Esophagus muscularis mucosa (tissue), 4 donors: ENCODE measurements around the gene MAPK8IP3. TPM values are rescaled to one million over a fixed set of nuclear protein-coding genes. Genes with fewer than 3 reads are reported as not detected.
"Not testable (repeated sequence)": the region's sequence is repeated elsewhere in the genome, so short reads cannot be mapped to it uniquely, and the experiment has no call there.

ENCODE experiments used
- DNase-seq: peaks from one replicate; pipeline ENCODE4 v3.0.0-alpha.2; 2017; ENCODE audit errors: extremely low spot score
- H3K27ac ChIP-seq, 4 donors: fragments of 200-600 bp; sonication (generic); replicated peaks in 1 of 4; 1 replicate in 3 of 4; 2 replicates in 1 of 4; pipeline ENCODE4 v1.5.1; 2016 to 2019; ENCODE audit warnings: mild to moderate bottlenecking in 1 of 4
- H3K27me3 ChIP-seq, 4 donors: fragments of 200-600 bp; sonication (generic); one replicate each; pipeline versions ENCODE4 v1.5.1 to v1.6.0; 2016 to 2019
- H3K36me3 ChIP-seq, 4 donors: fragments of 200-600 bp; sonication (generic); one replicate each; pipeline ENCODE4 v1.5.1; 2016 to 2019
- H3K4me1 ChIP-seq, 4 donors: fragments of 200-600 bp; sonication (generic); one replicate each; pipeline ENCODE4 v1.5.1; 2016 to 2019
- H3K4me3 ChIP-seq, 4 donors: fragments of 200-600 bp; sonication (generic); 1 replicate in 2 of 4; 2 replicates in 2 of 4; pipeline ENCODE4 v1.5.1; 2016 to 2019; ENCODE audit warnings: mild to moderate bottlenecking in 4 of 4, moderate library complexity in 1 of 4
- H3K9me3 ChIP-seq, 4 donors: fragments of 200-600 bp; sonication (generic); 1 replicate in 3 of 4; 2 replicates in 1 of 4; pipeline ENCODE4 v1.5.1; 2016 to 2019
- EP300 ChIP-seq: sonication (generic); formaldehyde crosslinking; IDR thresholded peaks from one replicate; pipeline ENCODE4 v1.6.1; 2017; ENCODE audit warnings: antibody characterized with exemption
- POLR2A ChIP-seq: fragments of 450-650 bp; IDR thresholded peaks from one replicate; pipeline ENCODE4 v1.6.1; 2017; ENCODE audit warnings: antibody characterized with exemption, moderate library complexity, mild to moderate bottlenecking, low read depth
- POLR2AphosphoS5 ChIP-seq, 2 donors: sonication (generic); formaldehyde crosslinking; IDR thresholded peaks; one replicate each; pipeline ENCODE4 v1.6.1; 2017; ENCODE audit warnings: antibody characterized with exemption in 2 of 2
- WGBS: methylation state at CpG from one replicate; pipeline ENCODE4 v1.1.5; 2018; 5-methylcytosine and 5-hydroxymethylcytosine counted together
- intact Hi-C: fragments of 100-400 bp; cut with DNase I; formaldehyde crosslinking; loops from one replicate; pipeline ENCODE4 v1.15.1; 2023
- total RNA-seq, 4 donors: library from RNA; depleted of rRNA; stranded (reverse); fragments of >200 nt; gene quantifications; one replicate each; pipeline versions ENCODE4 v1.1.0 to v1.2.1, GENCODE V29; 2016
- TF ChIP-seq, protein P1 (sequence below), 3 experiments: fragments of 200-600 bp in 2 of 3; fragments of 450-650 bp in 1 of 3; sonication (generic) in 2 of 3; IDR thresholded peaks; one replicate each; pipeline ENCODE4 v1.5.1; 2017 to 2019; ENCODE audit warnings: antibody characterized with exemption in 3 of 3, mild to moderate bottlenecking in 2 of 3, moderate library complexity in 1 of 3

Gene MAPK8IP3
- total RNA-seq, 4 donors from 2014 or later = 21.5 to 36.2 (median 28.5) TPM

DNA sequence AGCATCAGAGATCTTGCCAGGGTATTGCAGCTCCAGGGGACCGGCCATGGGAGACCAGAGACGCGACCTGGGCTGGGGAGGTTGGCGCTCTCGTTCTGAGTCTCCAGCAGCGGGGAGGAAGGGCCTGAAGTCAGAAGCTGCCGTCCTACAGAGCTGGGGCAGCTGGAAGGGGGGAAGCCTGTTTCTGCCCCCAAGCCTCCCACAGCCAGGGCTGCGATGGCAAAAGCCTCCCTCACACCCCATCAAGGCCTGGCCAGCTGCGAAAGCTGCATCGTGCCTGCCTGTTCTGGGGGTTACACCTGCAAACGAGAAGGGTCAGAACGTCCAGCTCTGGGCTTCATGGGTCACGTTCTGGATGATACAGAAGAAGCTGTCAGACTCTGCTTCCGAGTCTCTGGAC lies 26.1 kb downstream of the MAPK8IP3 start:
- H3K27me3 ChIP-seq = no peaks in the 10 kb centered on the region
- WGBS = 88% methylated on average over 11 of the region's 14 CpGs
- DNase-seq = no peak
- no peak overlapping the region for H3K27ac ChIP-seq
- no peak for TF ChIP-seq POLR2A
- no peak overlapping the region for H3K4me3 ChIP-seq
- H3K9me3 ChIP-seq = no peaks in the 10 kb centered on the region
- no peaks in the 10 kb centered on the region for H3K4me1 ChIP-seq
- intact Hi-C loops = no loop called here
- peaks cover 35 to 77% (median 74%) of the 10 kb centered on the region in 4 donors for H3K36me3 ChIP-seq

DNA sequence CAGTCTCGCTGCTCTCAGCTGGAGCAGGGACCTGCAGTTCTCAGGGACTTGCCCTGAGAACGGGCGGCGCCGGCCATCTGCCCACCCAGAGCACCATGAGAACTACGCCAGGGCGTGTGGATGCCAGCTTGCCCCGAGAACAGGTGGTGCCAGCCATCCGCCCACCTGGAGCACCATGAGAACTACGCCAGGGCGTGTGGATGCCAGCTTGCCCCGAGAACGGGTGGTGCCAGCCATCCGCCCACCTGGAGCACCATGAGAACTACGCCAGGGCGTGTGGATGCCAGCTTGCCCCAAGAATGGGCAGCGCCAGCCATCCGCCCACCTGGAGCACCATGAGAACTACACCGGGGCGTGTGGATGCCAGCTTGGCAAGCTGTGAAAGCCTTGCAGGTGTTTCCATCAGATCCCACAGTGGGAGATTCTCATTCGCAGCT lies 26.6 kb downstream of the MAPK8IP3 start:
- H3K27me3 ChIP-seq, H3K4me1 ChIP-seq, H3K4me3 ChIP-seq, H3K27ac ChIP-seq, intact Hi-C loops, H3K9me3 ChIP-seq, DNase-seq: not testable (repeated sequence)
- peaks cover 35 to 75% (median 70%) of the 10 kb centered on the region in 4 donors for H3K36me3 ChIP-seq
- 90% methylated on average over 7 of the region's 21 CpGs for WGBS

DNA sequence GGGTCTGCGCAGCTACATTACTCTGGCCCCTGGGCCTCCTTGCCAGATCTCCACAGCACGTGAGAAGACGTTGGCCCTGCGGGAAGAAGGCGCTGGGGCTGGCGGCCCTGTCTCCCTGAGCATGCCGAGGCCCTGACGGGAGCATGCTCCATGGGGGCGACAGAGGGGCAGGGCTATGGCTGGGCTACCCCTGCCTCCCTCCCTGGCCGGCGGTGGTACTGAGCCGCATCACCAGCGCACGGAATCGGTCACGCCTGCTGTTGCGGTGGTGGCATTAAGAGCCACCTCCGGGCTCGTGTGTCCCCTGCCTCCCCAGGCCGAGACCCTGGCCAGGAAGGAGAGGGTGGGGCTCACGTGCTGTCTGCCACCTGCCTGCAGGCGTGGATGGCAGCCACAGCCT lies 28.1 kb downstream of the MAPK8IP3 start:
- peaks cover 27 to 59% (median 55%) of the 10 kb centered on the region in 4 donors for H3K36me3 ChIP-seq
- no peaks in the 10 kb centered on the region for H3K4me1 ChIP-seq
- H3K4me3 ChIP-seq = no peak overlapping the region
- intact Hi-C loops = no loop called here
- no peaks in the 10 kb centered on the region for H3K9me3 ChIP-seq
- DNase-seq = no peak
- H3K27ac ChIP-seq = no peak overlapping the region
- TF ChIP-seq EP300 (no peak), POLR2A (no peak), POLR2AphosphoS5 (IDR thresholded peaks at IDR 0.05) (no peak)
- TF ChIP-seq, protein P1, sequence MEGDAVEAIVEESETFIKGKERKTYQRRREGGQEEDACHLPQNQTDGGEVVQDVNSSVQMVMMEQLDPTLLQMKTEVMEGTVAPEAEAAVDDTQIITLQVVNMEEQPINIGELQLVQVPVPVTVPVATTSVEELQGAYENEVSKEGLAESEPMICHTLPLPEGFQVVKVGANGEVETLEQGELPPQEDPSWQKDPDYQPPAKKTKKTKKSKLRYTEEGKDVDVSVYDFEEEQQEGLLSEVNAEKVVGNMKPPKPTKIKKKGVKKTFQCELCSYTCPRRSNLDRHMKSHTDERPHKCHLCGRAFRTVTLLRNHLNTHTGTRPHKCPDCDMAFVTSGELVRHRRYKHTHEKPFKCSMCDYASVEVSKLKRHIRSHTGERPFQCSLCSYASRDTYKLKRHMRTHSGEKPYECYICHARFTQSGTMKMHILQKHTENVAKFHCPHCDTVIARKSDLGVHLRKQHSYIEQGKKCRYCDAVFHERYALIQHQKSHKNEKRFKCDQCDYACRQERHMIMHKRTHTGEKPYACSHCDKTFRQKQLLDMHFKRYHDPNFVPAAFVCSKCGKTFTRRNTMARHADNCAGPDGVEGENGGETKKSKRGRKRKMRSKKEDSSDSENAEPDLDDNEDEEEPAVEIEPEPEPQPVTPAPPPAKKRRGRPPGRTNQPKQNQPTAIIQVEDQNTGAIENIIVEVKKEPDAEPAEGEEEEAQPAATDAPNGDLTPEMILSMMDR (IDR thresholded peaks at IDR 0.05) = no peak
- no peaks in the 10 kb centered on the region for H3K27me3 ChIP-seq
- no CpG with 5 or more reads among the region's 22 CpGs for WGBS

DNA sequence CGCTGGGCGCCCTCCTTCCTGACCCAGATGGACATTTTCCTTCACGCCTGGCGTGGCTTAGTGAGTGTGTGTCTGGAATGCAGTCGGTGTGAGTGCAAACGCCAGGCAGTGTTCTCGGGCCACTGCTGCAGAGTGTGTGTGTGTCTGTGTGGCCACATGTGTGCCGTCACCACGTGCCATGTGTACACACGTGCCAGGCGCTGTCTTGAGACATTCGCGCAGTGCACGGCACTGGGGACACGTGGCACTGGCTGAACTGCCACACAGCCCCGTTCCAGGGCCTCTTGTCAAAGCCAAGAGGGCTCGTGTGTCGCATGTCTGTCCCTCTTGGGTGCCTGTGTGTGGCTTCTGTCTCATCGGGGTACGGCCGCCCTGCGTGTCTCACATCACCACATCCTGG lies 28.8 kb downstream of the MAPK8IP3 start:
- H3K27me3 ChIP-seq = no peaks in the 10 kb centered on the region
- no peak for DNase-seq
- WGBS = 98% methylated on average over 18 of the region's 22 CpGs
- H3K4me1 ChIP-seq = no peaks in the 10 kb centered on the region
- H3K27ac ChIP-seq = no peak overlapping the region
- peaks cover 20 to 52% (median 48%) of the 10 kb centered on the region in 4 donors for H3K36me3 ChIP-seq
- TF ChIP-seq EP300 (no peak), POLR2AphosphoS5 (IDR thresholded peaks at IDR 0.05) (no peak), POLR2A (no peak)
- TF ChIP-seq, protein P1 (IDR thresholded peaks at IDR 0.05) = no peak
- no peak overlapping the region for H3K4me3 ChIP-seq
- intact Hi-C loops = no loop called here
- H3K9me3 ChIP-seq = no peaks in the 10 kb centered on the region

DNA sequence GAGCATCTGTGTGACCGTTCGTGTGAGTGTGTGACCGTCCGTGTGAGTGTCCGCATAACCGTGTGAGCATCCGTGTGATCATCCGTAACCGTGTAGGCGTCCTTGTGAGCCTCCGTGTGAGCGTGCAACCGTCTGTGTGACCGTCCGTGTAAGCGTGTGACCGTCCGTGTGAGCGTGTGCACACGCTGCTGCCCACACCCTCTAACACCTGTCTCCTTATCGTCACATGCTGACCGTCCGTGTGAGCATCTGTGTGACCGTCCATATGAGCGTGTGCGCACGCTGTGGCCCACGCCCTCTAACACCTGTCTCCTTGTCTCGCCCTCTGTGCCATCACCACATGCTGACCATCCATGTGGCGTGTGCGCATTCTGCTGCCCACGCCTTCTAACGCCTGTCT lies 34.2 kb downstream of the MAPK8IP3 start:
- no peaks in the 10 kb centered on the region for H3K4me1 ChIP-seq
- no peak overlapping the region for H3K27ac ChIP-seq
- peaks cover 6 to 48% (median 41%) of the 10 kb centered on the region in 4 donors for H3K36me3 ChIP-seq
- no peaks in the 10 kb centered on the region for H3K9me3 ChIP-seq
- no peak overlapping the region for H3K4me3 ChIP-seq
- 94% methylated on average over 33 of the region's 33 CpGs for WGBS
- no peaks in the 10 kb centered on the region for H3K27me3 ChIP-seq
- no peak for TF ChIP-seq POLR2A
- no peak for TF ChIP-seq POLR2AphosphoS5 (IDR thresholded peaks at IDR 0.05)
- TF ChIP-seq, protein P1 (IDR thresholded peaks at IDR 0.05) = no peak
- TF ChIP-seq EP300 = no peak
- intact Hi-C loops = no loop called here
- DNase-seq = no peak

DNA sequence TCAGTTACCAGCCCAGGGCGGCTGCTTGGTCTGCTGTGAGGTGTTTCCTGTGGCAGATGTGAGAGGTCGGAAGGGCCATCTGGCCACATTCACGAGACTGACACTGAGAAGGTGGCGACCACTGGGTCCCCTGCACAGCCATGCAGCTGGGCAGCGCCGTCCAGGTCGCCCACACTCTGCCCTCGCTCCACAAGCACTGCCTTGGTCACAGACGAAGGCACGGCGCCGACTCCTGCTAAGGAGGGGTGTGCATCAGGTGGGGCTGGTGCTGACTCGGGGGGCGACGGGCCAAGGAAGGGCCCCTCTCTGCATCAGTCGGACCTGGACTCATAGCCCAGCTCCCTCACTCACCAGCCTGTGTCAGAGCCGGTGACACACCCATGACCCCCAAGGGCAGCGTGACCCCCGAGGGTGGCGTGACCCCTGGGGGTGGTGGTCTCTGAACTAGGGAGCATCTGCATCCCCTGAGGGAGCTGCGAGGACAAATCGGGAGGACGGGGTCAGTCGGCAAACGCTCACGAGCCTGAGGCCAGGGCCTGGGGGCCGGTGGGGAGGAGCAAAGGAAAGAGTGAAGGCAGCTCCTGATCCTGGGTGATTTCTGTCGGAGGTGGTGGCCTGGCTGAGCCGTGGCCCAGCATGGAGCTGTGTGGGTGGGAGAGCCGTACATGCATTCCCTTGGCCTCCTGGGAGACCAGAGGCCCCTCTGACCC lies 34.9 kb downstream of the MAPK8IP3 start:
- Histone ChIP-seq H3K4me3 (no peak overlapping the region), H3K27ac (no peak overlapping the region), H3K9me3 (no peaks in the 10 kb centered on the region), H3K27me3 (no peaks in the 10 kb centered on the region), H3K36me3 (peaks cover 6 to 55% (median 48%) of the 10 kb centered on the region in 4 donors), H3K4me1 (no peaks in the 10 kb centered on the region)
- 91% methylated on average over 18 of the region's 30 CpGs for WGBS
- TF ChIP-seq POLR2A = no peak
- no peak for TF ChIP-seq POLR2AphosphoS5 (IDR thresholded peaks at IDR 0.05)
- TF ChIP-seq, protein P1 (IDR thresholded peaks at IDR 0.05) = no peak
- no peak for TF ChIP-seq EP300
- no peak for DNase-seq
- intact Hi-C loops = no loop called here
